ENCODE results near the gene PDZD4.
"Not testable (repeated sequence)": the region's sequence is repeated elsewhere in the genome, so short reads cannot be mapped to it uniquely, and the experiment has no call there.

The PDZD4 gene

GRCh38 chrX:153845842-153846241 lies 15.5 kb upstream of the PDZD4 start:
- intact Hi-C loops (cut with DNase I) = no loop called here
- DNase-seq = no peak

- intact Hi-C loops (cut with DNase I) = no loop called here
- no peak for DNase-seq
These were observed 14.9 kb upstream of the PDZD4 start for GRCh38 chrX:153845195-153845594.

- intact Hi-C loops (cut with DNase I) = no loop called here
- no peak for DNase-seq
These were observed 14.3 kb upstream of the PDZD4 start for GRCh38 chrX:153844509-153845082.

DNA sequence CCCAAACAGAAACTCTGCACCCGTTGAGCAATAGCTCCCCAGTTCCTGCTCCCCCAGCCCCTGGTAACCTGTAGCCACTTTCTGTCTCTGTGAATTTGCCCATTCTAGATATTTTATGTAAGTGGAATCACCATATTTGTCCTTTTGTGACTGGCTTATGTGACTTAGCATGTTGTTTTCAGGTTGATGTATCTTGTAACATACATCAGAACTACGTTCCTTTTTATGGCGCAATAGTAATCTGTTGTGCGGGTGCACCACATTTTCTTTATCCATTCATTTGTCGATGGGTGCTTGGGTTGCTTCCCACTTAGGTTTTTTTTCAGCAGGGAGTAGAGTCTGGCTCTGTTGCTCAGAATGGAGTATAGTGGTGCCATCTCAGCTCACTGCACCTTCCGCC lies 6.6 kb upstream of the PDZD4 start:
- intact Hi-C loops (cut with DNase I) = no loop called here
- no peak for DNase-seq

DNA sequence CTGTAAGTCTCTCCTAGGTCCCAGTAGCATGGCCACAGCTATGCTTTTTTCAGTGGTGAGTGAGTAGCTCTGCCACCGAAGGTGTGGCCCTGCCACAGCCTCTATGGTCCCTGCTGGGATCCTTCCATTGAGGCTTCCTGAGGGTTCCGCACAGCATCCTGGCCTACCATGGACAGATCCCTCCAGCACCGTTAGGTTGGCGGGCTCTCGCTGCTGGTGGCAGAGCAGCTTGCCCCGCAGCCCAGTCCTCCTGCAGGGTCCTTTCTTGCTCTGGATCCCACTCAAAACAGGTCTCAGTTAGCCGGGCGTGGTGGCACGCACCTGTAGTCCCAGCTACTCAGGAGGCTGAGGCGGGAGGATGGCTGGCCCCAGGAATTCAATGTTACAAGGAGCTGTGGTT lies 2.4 kb upstream of the PDZD4 start:
- intact Hi-C loops (cut with DNase I) = no loop called here
- no peak for DNase-seq

- intact Hi-C loops (cut with DNase I) = no loop called here
- DNase-seq = peak in 1 of 10 donors; percentile 81
These were observed 1.2 kb upstream of the PDZD4 start for GRCh38 chrX:153831429-153832150.

GRCh38 chrX:153830640-153831428 lies 490 bp upstream of the PDZD4 start:
- intact Hi-C loops (cut with DNase I) = no loop called here
- DNase-seq = peak in 1 of 10 donors; percentile 21

DNA sequence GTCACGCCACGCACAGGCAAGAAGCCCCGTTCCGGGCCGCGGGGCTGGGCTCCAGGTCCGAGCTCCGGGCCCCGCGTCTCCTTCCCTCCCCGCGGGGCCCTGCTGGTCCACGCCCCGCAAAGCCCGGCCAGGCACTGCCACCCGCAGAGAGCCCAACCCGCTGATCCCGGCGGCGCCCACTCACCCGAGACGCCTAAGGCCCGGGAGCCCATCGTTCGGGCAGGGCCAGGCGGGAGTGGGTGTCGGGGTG lies 870 bp downstream of the PDZD4 start:
- no peak for DNase-seq
- intact Hi-C loops (cut with DNase I) = loop anchor here (10.0 kb wide), 1 partner anchor 55 kb away; the partner anchor contains the start of gene L1CAM

DNA sequence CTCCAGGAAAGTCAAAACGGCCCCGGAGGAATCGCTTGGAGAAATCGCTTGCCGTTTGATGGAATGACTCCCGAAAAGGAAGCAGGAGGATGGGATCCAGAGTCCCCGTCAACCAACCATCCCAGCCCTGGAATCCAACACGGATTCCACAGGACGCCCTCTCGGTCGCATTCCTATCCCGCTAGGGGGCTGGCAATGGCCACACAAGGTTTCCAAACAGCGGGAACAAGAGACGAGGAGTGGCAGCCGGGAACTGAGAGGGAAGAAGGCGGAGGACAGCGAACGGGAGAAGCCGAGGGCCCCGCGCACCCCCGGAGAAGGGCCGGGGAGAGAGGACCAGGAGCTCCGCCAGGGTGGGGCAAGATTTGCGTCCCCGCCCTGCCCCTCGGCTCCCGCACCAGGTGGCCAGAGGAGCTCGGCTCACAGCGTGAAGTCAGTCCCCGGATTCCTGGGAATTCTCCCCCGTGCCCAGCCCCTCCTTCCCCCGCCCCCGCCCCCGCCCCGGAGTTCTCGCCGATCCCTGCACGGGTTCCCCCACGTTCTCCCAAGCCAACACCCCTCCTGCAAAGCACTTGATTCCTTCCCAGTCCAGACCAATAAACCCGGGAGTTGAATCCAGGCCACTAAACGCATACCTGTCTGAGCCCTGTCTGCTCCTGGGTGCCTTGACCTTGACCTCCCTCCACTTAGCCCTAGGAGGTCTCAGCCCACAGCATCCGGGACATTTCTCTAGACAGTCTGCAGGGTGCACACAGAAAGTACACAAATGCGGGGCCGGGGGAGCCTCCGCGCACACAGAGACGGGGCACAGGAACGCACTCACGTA lies 1.4 kb downstream of the PDZD4 start:
- intact Hi-C loops (cut with DNase I) = loop anchor here (10.0 kb wide), 1 partner anchor 56 kb away; the partner anchor contains the start of gene L1CAM
- DNase-seq = peak in 1 of 10 donors; percentile 84

DNA sequence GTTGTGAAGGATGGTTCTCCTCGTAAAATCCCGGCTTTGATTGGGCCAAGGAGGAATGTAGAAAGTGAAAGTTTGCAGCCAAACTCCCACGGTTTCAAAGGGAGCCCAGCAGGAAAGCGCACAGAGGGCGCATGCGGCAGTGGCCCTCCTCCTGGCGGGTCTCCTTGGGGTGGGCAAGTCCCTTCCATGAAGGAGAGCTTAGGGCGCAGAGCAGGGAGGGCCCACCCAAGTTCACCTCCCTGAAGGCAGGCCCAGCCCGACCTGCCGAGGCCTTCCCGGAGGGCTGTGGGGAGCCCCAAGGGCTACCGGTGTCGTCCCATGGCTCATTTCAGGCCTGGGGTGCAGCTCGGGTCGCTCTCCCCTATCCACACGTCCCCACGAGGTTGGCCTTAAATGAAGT lies 2.0 kb downstream of the PDZD4 start:
- intact Hi-C loops (cut with DNase I) = loop anchor here (10.0 kb wide), 1 partner anchor 56 kb away; the partner anchor contains the start of gene L1CAM
- DNase-seq = no peak

DNA sequence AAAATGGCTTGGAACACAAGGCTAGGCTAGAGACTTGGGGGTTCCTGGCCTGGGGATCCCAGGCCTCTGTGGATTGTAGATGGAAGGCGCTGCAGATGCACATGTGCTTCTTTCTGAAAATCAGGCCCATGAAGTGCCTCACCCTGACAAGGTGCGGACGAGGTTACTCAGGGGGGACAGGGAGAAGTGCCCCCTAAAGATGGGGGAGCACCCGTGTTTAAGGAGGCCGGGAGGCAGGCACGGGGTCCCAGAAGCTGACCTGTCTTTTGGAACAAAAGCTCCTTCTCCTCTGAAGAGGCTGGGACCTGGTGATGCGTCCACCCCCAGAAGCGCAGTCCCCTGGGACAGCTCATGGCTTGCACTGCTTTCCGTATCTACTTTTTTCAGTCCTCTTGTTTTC lies 2.4 kb downstream of the PDZD4 start:
- intact Hi-C loops (cut with DNase I) = loop anchor here (10.0 kb wide), 1 partner anchor 57 kb away; the partner anchor contains the start of gene L1CAM
- DNase-seq = no peak

- intact Hi-C loops (cut with DNase I) = loop anchor here (10.0 kb wide), 1 partner anchor 58 kb away; the partner anchor contains the start of gene L1CAM
- DNase-seq = no peak
These were observed 3.3 kb downstream of the PDZD4 start for GRCh38 chrX:153827016-153827415.

GRCh38 chrX:153825042-153825441 lies 5.3 kb downstream of the PDZD4 start:
- intact Hi-C loops (cut with DNase I) = loop anchor here (10.0 kb wide), 1 partner anchor 60 kb away; the partner anchor contains the start of gene L1CAM
- no peak for DNase-seq

DNA sequence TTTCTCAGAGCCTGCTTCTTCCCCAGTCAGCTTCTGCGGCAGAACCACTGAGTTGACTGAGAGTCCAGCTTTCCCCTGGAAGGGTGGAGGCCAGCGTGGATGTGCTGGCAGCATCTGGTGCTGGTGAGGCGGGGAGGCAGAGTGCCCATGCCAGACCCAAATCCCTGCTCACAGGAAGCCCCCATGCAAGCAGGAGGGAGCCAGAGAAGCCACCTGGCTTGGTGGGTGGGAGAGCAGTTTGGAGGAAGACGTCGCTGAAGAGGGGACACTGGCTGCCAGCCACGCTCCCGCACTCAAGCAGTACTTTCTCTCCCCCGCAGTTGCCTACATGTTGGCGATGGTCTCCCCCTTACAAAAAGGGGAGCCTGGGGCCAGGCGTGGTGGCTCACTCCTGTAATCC lies 6.0 kb downstream of the PDZD4 start:
- no peak for DNase-seq
- intact Hi-C loops (cut with DNase I) = loop anchor here (10.0 kb wide), 1 partner anchor 60 kb away; the partner anchor contains the start of gene L1CAM

DNA sequence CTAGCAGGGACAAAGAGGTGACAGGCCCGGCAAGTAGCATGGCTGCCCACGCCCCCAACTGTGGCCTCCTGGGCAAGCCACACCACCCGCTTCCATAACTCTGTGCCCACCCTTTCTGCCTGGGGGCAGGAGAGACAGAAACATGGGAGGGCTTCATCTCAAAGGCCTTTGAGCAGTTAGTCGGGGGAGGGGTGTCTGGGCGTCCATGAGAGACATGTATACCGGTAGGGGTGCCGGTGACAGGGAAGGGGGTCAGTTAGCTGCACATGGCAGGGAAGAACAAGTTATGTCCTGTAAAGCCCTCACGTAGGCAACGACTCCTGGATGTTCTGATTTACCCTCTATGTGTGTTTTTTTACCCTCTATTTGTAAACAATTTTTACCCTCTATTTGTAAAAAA lies 9.3 kb downstream of the PDZD4 start:
- DNase-seq = peak in 1 of 10 donors; percentile 45
- intact Hi-C loops (cut with DNase I) = loop anchor here (10.0 kb wide), 1 partner anchor 64 kb away; the partner anchor contains the start of gene L1CAM

DNA sequence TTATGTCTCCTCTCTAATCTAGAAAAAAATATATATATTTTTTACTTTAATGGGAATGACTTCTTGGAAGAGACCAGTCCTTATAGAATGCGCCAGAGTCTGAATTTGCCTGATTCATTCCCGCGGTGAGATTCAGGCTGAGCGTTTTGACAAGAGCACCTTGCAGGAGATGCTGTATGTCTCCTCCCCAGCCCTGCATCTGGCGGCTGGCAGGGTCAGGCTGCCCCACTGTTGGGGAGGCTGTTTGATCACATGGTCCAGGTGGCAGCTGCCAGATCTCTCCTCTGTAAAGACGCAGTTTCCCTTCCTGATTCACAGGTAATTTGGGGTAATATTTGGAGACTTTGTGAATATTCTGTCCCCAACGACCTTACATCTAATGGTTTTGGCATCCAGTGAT lies 9.7 kb downstream of the PDZD4 start:
- intact Hi-C loops (cut with DNase I) = loop anchor here (10.0 kb wide), 1 partner anchor 64 kb away; the partner anchor contains the start of gene L1CAM
- peak in 1 of 10 donors; percentile 78 for DNase-seq

- intact Hi-C loops (cut with DNase I) = loop anchor here (10.0 kb wide), 1 partner anchor 65 kb away; the partner anchor contains the start of gene L1CAM
- DNase-seq = peak in 1 of 10 donors; percentile 67
These were observed 10.8 kb downstream of the PDZD4 start for GRCh38 chrX:153819384-153820040.

DNA sequence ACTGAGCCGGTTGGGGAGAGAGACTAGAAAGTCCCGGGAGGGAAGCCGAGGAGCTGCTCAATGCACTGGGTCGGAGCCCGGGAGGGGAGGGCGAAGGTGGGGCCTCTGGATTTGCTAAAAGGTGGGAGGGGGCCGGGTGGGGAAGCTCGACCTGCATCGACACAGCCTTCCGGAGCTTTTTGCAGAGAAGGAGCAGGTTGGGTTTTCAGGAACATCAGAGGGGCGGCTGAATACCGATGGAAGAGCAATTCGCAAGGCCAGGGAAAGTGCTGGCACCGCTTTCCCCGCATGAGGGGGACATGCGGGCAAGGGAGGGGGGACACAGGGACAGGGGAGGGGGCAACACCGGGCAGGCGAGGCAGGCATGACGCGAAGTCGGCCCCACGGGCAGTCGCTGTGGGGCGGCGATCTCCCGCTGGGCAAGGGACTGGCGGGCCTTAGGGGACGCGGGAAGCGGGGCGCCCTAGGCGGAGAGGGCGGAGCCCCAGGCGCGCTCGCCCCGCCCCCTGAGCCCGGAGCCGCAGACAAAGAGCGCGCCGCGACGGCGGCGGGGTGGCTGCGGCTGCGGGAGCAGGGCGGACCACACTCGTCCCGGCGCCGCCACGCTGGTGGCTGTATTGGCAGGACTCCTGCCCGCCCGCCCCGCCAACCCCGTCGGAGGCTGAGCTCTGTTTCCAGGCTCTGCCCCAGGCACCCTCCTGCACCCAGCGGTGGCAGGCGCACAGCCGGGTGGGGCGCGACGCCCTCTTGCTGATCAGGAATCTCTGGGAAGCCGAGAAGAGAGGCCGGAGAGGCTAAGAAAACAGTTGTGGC lies 11.6 kb downstream of the PDZD4 start:
- peak in 4 of 10 donors; percentile 47 to 87 (median 81) for DNase-seq
- intact Hi-C loops (cut with DNase I) = no loop called here

GRCh38 chrX:153818064-153818463 lies 12.3 kb downstream of the PDZD4 start:
- peak in 3 of 10 donors; percentile 19 to 55 (median 23) for DNase-seq
- intact Hi-C loops (cut with DNase I) = not testable (repeated sequence)
